Dendritic cell treated with granulocyte-macrophage colony-stimulating factor and Interleukin-4, amounts not matched to agents 40 ng/mL and 50 ng/mL, for 4 days (primary cell): Measurements from ENCODE around the gene PRL.

ENCODE experiments used
- H3K27ac Mint-ChIP-seq: one replicate; pipeline ENCODE4 v1.8.0; 2022; ENCODE audit warnings: mild to moderate bottlenecking, mixed read lengths
- H3K27me3 Mint-ChIP-seq: one replicate; pipeline ENCODE4 v1.8.0; 2022; ENCODE audit warnings: mild to moderate bottlenecking, mixed read lengths
- H3K36me3 Mint-ChIP-seq: one replicate; pipeline ENCODE4 v1.8.0; 2022; ENCODE audit warnings: low read depth, mixed read lengths
- H3K4me1 Mint-ChIP-seq: one replicate; pipeline ENCODE4 v1.8.0; 2022; ENCODE audit warnings: low read depth, mixed read lengths
- H3K4me3 Mint-ChIP-seq: one replicate; pipeline ENCODE4 v1.8.0; 2022; ENCODE audit warnings: mild to moderate bottlenecking, moderate library complexity, mixed read lengths
- H3K9me3 Mint-ChIP-seq: one replicate; pipeline ENCODE4 v1.8.0; 2022; ENCODE audit warnings: mixed read lengths
- intact Hi-C: fragments of 100-400 bp; cut with micrococcal nuclease; formaldehyde crosslinking; loops from one replicate; pipeline ENCODE4 v1.15.0; 2022

The PRL gene

GRCh38 chr6:22313796-22314195 lies 17.0 kb upstream of the PRL start:
- H3K4me1 Mint-ChIP-seq, result peaks cover 16% of the 10 kb centered on the region
- H3K9me3 Mint-ChIP-seq, result peaks cover 40% of the 10 kb centered on the region
- no peak overlapping the region for H3K27ac Mint-ChIP-seq
- no peaks in the 10 kb centered on the region for H3K27me3 Mint-ChIP-seq
- H3K36me3 Mint-ChIP-seq, result no peaks in the 10 kb centered on the region
- intact Hi-C loops, result no loop called here
- H3K4me3 Mint-ChIP-seq, result no peak overlapping the region

GRCh38 chr6:22308939-22309338 lies 12.1 kb upstream of the PRL start:
- Mint-ChIP-seq H3K27me3 (no peaks in the 10 kb centered on the region), H3K36me3 (no peaks in the 10 kb centered on the region), H3K27ac (no peak overlapping the region), H3K4me1 (peaks cover 10% of the 10 kb centered on the region), H3K9me3 (peaks cover 26% of the 10 kb centered on the region), H3K4me3 (no peak overlapping the region)
- intact Hi-C loops, result no loop called here

GRCh38 chr6:22306741-22307466 lies 10.1 kb upstream of the PRL start:
- no peaks in the 10 kb centered on the region for H3K27me3 Mint-ChIP-seq
- H3K27ac Mint-ChIP-seq, result no peak overlapping the region
- peaks cover 19% of the 10 kb centered on the region for H3K9me3 Mint-ChIP-seq
- no peaks in the 10 kb centered on the region for H3K36me3 Mint-ChIP-seq
- H3K4me3 Mint-ChIP-seq, result no peak overlapping the region
- peaks cover 16% of the 10 kb centered on the region for H3K4me1 Mint-ChIP-seq
- intact Hi-C loops, result no loop called here

- H3K4me3 Mint-ChIP-seq, result no peak overlapping the region
- no peaks in the 10 kb centered on the region for H3K27me3 Mint-ChIP-seq
Measured at GRCh38 chr6:22302838-22303237, 6.0 kb upstream of the PRL start.

GRCh38 chr6:22300273-22300998 lies 3.6 kb upstream of the PRL start:
- H3K36me3 Mint-ChIP-seq, result no peaks in the 10 kb centered on the region
- H3K9me3 Mint-ChIP-seq, result no peaks in the 10 kb centered on the region
- peaks cover 16% of the 10 kb centered on the region for H3K4me1 Mint-ChIP-seq
- no peak overlapping the region for H3K27ac Mint-ChIP-seq
- no peaks in the 10 kb centered on the region for H3K27me3 Mint-ChIP-seq
- no peak overlapping the region for H3K4me3 Mint-ChIP-seq
- intact Hi-C loops, result no loop called here

More at GRCh38 chr6:22302838-22303237, 6.0 kb upstream of the PRL start:
- intact Hi-C loops, result no loop called here
- Mint-ChIP-seq H3K36me3 (no peaks in the 10 kb centered on the region), H3K27ac (no peak overlapping the region), H3K4me1 (peaks cover 16% of the 10 kb centered on the region), H3K9me3 (no peaks in the 10 kb centered on the region)

GRCh38 chr6:22298475-22298890 lies 1.6 kb upstream of the PRL start:
- H3K27me3 Mint-ChIP-seq, result no peaks in the 10 kb centered on the region

GRCh38 chr6:22296067-22296466 lies 769 bp downstream of the PRL start:
- Mint-ChIP-seq H3K4me3 (no peak overlapping the region), H3K36me3 (no peaks in the 10 kb centered on the region), H3K4me1 (no peaks in the 10 kb centered on the region), H3K9me3 (peaks cover 18% of the 10 kb centered on the region), H3K27me3 (no peaks in the 10 kb centered on the region), H3K27ac (no peak overlapping the region)
- intact Hi-C loops, result no loop called here

More at GRCh38 chr6:22298475-22298890, 1.6 kb upstream of the PRL start:
- H3K4me3 Mint-ChIP-seq, result no peak overlapping the region
- no peak overlapping the region for H3K27ac Mint-ChIP-seq
- H3K36me3 Mint-ChIP-seq, result no peaks in the 10 kb centered on the region
- intact Hi-C loops, result no loop called here
- peaks cover 10% of the 10 kb centered on the region for H3K4me1 Mint-ChIP-seq
- peaks cover 9% of the 10 kb centered on the region for H3K9me3 Mint-ChIP-seq

- no peaks in the 10 kb centered on the region for H3K27me3 Mint-ChIP-seq
- peaks cover 18% of the 10 kb centered on the region for H3K9me3 Mint-ChIP-seq
- H3K4me1 Mint-ChIP-seq, result no peaks in the 10 kb centered on the region
- H3K36me3 Mint-ChIP-seq, result no peaks in the 10 kb centered on the region
- H3K4me3 Mint-ChIP-seq, result no peak overlapping the region
- no peak overlapping the region for H3K27ac Mint-ChIP-seq
- intact Hi-C loops, result no loop called here
Measured at GRCh38 chr6:22295145-22295544, 1.7 kb downstream of the PRL start.

- Mint-ChIP-seq H3K27ac (no peak overlapping the region), H3K4me3 (no peak overlapping the region), H3K9me3 (peaks cover 18% of the 10 kb centered on the region), H3K4me1 (no peaks in the 10 kb centered on the region), H3K36me3 (no peaks in the 10 kb centered on the region), H3K27me3 (no peaks in the 10 kb centered on the region)
- intact Hi-C loops, result no loop called here
Measured at GRCh38 chr6:22294301-22294700, 2.5 kb downstream of the PRL start.

GRCh38 chr6:22290045-22290444 lies 6.8 kb downstream of the PRL start:
- Mint-ChIP-seq H3K27me3 (no peaks in the 10 kb centered on the region), H3K9me3 (peaks cover 18% of the 10 kb centered on the region), H3K4me1 (peaks cover 5% of the 10 kb centered on the region), H3K36me3 (no peaks in the 10 kb centered on the region), H3K27ac (no peak overlapping the region), H3K4me3 (no peak overlapping the region)
- intact Hi-C loops, result no loop called here

GRCh38 chr6:22288721-22289120 lies 8.1 kb downstream of the PRL start:
- Mint-ChIP-seq H3K27ac (no peak overlapping the region), H3K4me3 (no peak overlapping the region), H3K9me3 (peaks cover 11% of the 10 kb centered on the region), H3K4me1 (peaks cover 5% of the 10 kb centered on the region), H3K27me3 (no peaks in the 10 kb centered on the region), H3K36me3 (no peaks in the 10 kb centered on the region)
- intact Hi-C loops, result no loop called here

GRCh38 chr6:22284666-22285065 lies 12.2 kb downstream of the PRL start:
- peaks cover 12% of the 10 kb centered on the region for H3K9me3 Mint-ChIP-seq
- peaks cover 5% of the 10 kb centered on the region for H3K4me1 Mint-ChIP-seq
- intact Hi-C loops, result no loop called here
- H3K4me3 Mint-ChIP-seq, result no peak overlapping the region
- no peaks in the 10 kb centered on the region for H3K27me3 Mint-ChIP-seq
- no peak overlapping the region for H3K27ac Mint-ChIP-seq
- no peaks in the 10 kb centered on the region for H3K36me3 Mint-ChIP-seq

GRCh38 chr6:22281341-22282085 lies 15.3 kb downstream of the PRL start:
- Mint-ChIP-seq H3K4me1 (no peaks in the 10 kb centered on the region), H3K27ac (no peak overlapping the region), H3K27me3 (no peaks in the 10 kb centered on the region), H3K36me3 (no peaks in the 10 kb centered on the region), H3K9me3 (peaks cover 24% of the 10 kb centered on the region), H3K4me3 (no peak overlapping the region)
- intact Hi-C loops, result no loop called here

- Mint-ChIP-seq H3K27ac (no peak overlapping the region), H3K4me3 (no peak overlapping the region), H3K4me1 (no peaks in the 10 kb centered on the region), H3K36me3 (no peaks in the 10 kb centered on the region), H3K9me3 (peaks cover 31% of the 10 kb centered on the region), H3K27me3 (no peaks in the 10 kb centered on the region)
- intact Hi-C loops, result no loop called here
Measured at GRCh38 chr6:22279427-22279826, 17.4 kb downstream of the PRL start.
